Stimulated activated naive CD8-positive, alpha-beta T cell treated with anti-CD3 and anti-CD28 coated beads, Interleukin-15, amount 100 ng/mL, for 72 hours (primary cell): ENCODE results near the gene SLC16A8.
A peak's percentile ranks its signal among the peaks of the same experiment; 100 is the strongest.
"Not testable (repeated sequence)": the region's sequence is repeated elsewhere in the genome, so short reads cannot be mapped to it uniquely, and the experiment has no call there.

Experiments used
- ATAC-seq: fragments of 150-1000 bp; cut with Tn5 transposase; 2 replicates; pipeline ENCODE4 v1.10.0; 2021; ENCODE audit warnings: mild to moderate bottlenecking, moderate library complexity
- DNase-seq, 2 donors: peaks; one replicate each; pipeline ENCODE4 v3.0.0; 2021 to 2022
- H3K27ac Mint-ChIP-seq, 2 donors: one replicate each; pipeline ENCODE4 v1.8.0; 2022; ENCODE audit warnings: mild to moderate bottlenecking in 2 of 2, mixed read lengths in 2 of 2, moderate library complexity in 2 of 2
- H3K27me3 Mint-ChIP-seq: one replicate; pipeline ENCODE4 v1.8.0; 2022; ENCODE audit warnings: mixed read lengths
- H3K4me1 Mint-ChIP-seq: one replicate; pipeline ENCODE4 v1.8.0; 2022; ENCODE audit warnings: mild to moderate bottlenecking, mixed read lengths
- H3K4me3 Mint-ChIP-seq, 2 donors: one replicate each; pipeline ENCODE4 v1.8.0; 2022; ENCODE audit warnings: mild to moderate bottlenecking in 2 of 2, mixed read lengths in 2 of 2, moderate library complexity in 1 of 2
- H3K9me3 Mint-ChIP-seq, 2 donors: one replicate each; pipeline ENCODE4 v1.8.0; 2022; ENCODE audit warnings: mixed read lengths in 2 of 2

SLC16A8 gene

DNA sequence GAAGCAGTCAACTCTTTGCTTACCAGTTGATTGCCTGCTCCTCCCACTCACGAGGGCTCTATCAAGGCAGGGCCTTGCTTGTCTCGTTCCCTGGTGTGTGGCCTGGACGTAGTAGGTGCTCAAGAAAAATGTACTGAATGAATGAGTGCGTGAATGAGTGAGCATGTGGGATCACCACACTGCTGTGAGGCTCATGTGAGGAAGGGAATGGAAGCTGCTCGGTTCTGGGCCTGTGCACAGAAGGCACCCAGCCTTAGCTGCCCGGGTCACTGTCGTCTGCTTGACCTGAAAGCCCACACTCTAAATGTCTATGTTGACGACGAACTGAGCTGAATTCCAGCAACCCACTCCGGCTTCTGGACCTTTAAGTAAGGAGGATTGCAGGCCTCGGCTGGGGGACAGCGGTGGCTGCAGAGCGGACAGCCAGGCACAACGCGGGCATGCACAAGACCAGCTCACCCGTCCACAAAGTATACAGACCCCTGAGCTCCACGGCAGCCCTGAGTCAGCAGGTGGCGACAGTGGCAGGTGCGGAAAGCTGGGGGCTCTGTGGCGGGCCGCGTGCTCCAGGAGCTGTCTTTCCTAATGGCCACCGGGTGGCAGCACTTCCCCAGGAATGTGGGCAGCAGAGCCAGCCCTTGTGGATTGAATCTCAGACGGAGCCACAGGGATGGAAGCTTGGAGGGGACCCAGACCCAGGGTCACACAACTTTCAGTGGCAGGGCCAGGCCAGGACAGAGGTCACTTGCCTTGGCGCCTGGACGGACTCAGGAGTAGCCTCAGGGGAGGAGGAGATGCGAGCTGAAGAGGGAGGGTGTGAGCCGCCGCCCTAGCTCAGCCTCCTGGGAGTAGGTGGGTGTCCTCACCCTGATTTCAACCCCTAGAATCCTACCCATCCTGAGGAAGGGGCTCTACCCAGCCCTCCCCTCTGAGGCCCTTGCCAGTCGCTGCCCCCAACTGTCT, 31.8 kb downstream of the SLC16A8 start:
- DNase-seq (peak; percentile 77 to 81), ATAC-seq (peak; percentile 82)
- Mint-ChIP-seq H3K27ac (no peak overlapping the region), H3K9me3 (no peaks in the 10 kb centered on the region), H3K27me3 (no peaks in the 10 kb centered on the region), H3K4me1 (peaks cover 17% of the 10 kb centered on the region), H3K4me3 (no peak overlapping the region)

DNA sequence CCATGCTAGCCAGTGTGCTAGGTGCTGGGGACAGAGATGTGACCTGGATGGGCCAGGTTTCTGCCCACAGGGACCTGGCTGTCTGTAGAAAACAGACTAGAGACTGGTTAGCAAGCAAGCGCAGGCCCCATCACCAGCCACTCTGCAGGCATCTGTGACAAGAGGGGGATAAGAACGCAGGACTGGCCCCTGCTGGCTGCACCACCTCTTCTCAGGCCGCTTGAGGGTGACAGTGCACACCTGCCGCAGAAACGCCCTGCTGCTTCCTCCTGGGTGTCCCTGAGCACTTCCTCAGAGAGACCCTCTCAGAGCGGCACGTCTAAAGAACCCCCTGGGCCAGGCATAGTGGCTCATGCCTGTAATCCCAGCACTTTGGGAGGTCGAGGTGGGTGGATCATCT, 32.7 kb downstream of the SLC16A8 start:
- no peak for ATAC-seq
- DNase-seq: no peak
- H3K4me1 Mint-ChIP-seq: peaks cover 8% of the 10 kb centered on the region
- peaks cover under 1% of the 10 kb centered on the region for H3K27me3 Mint-ChIP-seq
- H3K9me3 Mint-ChIP-seq: no peaks in the 10 kb centered on the region
- H3K27ac Mint-ChIP-seq: no peak overlapping the region
- no peak overlapping the region for H3K4me3 Mint-ChIP-seq

DNA sequence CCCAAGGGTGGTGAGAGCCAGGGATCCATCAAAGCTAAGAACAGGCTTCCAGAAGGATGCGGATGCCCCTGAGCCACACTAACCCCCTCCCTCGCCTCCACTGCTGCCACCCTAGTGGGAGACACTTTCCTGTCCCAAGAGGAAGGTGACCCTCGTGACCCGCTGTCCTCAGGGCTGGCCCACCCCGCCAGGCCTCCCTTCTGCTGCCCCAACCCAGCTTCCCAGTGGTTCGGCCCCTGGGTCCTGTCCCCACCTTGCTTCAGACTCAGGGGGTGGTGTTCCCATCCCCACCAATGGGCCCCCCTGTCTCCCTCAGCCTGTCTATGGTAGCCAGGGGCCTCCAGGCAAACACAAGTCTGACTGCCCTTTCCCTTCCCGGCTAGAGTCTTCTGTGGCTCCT, 33.3 kb downstream of the SLC16A8 start:
- Mint-ChIP-seq H3K4me3 (no peak overlapping the region), H3K9me3 (no peaks in the 10 kb centered on the region), H3K27ac (no peak overlapping the region), H3K4me1 (peaks cover 6% of the 10 kb centered on the region), H3K27me3 (peaks cover 6% of the 10 kb centered on the region)
- ATAC-seq (no peak), DNase-seq (no peak)

DNA sequence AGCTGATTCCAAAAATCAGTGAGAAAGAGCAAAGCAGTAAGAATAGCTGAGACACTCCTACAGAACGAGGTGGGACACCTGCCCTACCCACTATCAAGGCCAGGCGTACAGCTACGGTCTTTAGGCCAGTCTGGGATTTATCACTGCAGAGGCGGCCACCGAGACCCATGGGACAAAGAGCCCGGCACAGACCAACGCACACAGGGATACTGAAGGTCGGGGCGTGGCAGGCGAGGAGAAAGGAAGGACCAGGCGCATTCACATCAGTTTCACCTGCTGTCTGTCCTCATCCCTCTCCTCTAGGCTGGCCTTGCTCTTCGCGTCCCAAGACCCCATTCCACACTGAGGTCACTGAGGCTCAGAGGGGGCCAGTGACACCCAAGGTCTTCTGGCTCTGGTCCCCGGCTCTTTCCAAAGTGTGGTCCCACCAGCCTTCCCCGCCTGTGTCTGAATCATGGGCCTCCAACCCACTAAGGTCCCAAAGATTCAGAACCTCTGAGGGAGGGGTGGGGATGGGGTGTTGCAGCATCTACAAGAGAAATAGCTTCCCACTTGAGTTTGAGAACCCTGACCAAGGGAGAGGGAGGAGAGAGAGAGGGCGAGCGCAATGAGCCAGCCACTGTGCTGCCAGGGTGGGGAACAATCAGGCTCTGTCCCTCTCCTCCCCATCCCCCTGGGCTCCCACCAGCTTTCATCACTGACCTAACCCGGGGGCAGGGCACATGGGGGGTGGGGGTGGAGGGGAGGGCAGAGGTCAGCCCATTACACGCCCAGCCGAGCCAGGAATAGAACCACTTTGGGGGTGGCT, 34.0 kb downstream of the SLC16A8 start:
- DNase-seq: no peak
- H3K4me3 Mint-ChIP-seq: no peak overlapping the region
- ATAC-seq: no peak
- H3K27ac Mint-ChIP-seq: no peak overlapping the region
- H3K9me3 Mint-ChIP-seq: no peaks in the 10 kb centered on the region
- H3K4me1 Mint-ChIP-seq: peaks cover 6% of the 10 kb centered on the region
- H3K27me3 Mint-ChIP-seq: peaks cover 7% of the 10 kb centered on the region

DNA sequence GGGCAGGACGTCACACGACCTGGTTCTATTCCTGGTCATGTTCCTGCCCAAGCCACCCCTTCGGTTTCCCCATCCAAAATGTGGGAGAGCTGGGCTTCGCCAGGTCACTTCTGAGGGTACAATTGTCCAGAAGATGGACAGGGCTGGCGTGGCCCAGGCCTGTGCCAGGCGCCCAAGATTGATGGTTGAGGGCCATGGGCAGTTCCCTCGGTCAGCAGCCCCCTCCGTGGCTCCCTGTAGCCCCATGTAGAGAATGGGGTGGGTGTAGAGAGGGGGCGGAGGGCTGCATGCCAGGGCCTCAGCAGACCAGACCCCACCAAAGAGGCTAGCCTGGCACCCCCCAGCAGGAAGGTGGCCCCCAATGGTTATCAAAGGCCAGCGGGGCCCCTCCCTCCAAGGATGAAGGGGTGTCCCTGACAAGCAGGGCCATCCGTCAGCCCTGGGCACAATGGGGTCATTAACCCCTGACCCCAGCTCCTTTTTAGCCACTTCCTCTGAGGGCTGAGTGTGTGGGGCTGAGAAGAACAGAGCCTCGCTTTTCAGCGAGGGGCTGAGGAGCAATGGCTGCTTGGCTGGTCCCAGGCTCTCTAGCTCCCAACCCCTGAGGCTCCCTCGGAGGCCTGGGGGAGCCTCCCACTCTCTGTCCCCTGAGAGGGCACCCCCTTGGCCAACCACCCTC, 37.8 kb downstream of the SLC16A8 start:
- Mint-ChIP-seq H3K27me3 (peaks cover 7% of the 10 kb centered on the region), H3K27ac (peak overlapping the region in 1 of 2 donors; percentile 67), H3K4me3 (no peak overlapping the region), H3K9me3 (no peaks in the 10 kb centered on the region), H3K4me1 (no peaks in the 10 kb centered on the region)
- DNase-seq (no peak), ATAC-seq (no peak)

DNA sequence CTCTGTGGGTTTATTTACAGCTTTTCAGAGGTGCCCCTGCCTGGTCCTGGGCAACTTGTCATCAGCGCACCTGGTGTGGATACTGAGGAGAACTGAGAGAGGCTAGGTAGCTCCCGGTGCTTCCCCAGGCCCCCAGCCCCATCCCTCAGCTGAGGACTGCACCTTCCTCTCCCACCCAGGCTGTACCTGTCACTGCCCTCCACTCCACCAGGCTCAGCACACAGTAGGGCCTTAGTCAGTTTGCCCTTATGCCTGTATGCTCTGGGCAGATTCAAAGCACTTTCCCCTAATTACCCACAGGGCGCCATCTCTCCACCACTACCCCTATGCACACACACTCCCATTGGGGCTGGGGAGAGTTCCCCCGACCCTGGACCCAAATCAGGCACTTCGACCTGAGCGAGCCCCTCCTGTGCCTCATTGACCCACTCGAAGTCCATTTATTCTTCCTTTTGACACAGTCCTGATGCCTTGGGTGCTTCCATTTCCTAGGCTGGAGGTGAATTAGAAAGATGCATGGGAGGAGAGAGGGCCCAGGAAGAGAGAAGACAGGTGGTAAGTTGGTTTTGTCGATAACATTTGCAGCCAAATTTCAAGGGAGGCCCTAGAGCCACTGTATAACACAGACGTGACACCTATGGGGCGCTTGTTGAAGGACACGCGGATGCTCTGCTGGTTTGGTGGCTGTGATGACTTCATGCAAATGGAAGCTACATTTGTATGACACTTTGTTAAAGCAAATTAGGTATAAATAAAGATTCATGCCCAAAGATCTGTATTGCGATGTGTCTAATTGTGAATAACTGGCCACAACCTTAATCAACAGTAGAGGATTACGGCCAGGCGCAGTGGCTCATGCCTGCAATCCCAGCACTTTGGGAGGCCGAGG, 40.6 kb downstream of the SLC16A8 start:
- DNase-seq (no peak), ATAC-seq (no peak)
- Mint-ChIP-seq H3K4me3 (no peak overlapping the region), H3K4me1 (no peaks in the 10 kb centered on the region), H3K27ac (no peak overlapping the region), H3K27me3 (peaks cover 7% of the 10 kb centered on the region), H3K9me3 (no peaks in the 10 kb centered on the region)

DNA sequence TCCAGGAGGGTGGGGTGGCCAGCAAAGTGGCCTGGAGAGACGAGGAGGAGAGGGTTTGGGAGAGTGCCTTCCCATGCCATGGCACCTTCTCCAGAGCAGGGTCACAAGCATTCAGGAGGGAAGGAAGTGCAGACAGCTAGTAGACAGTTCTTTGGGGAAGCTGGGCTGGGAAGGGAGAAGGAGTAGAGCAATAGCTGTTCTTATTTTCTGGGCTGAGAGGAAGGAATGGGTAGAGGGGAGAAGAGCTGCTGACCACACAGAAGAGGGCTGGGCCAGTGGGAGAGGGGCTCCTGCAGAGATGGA, 41.5 kb downstream of the SLC16A8 start:
- ATAC-seq (no peak), DNase-seq (no peak)
- H3K9me3 Mint-ChIP-seq: no peaks in the 10 kb centered on the region
- H3K4me1 Mint-ChIP-seq: no peaks in the 10 kb centered on the region
- H3K4me3 Mint-ChIP-seq: no peak overlapping the region
- H3K27me3 Mint-ChIP-seq: peaks cover 7% of the 10 kb centered on the region
- H3K27ac Mint-ChIP-seq: no peak overlapping the region

DNA sequence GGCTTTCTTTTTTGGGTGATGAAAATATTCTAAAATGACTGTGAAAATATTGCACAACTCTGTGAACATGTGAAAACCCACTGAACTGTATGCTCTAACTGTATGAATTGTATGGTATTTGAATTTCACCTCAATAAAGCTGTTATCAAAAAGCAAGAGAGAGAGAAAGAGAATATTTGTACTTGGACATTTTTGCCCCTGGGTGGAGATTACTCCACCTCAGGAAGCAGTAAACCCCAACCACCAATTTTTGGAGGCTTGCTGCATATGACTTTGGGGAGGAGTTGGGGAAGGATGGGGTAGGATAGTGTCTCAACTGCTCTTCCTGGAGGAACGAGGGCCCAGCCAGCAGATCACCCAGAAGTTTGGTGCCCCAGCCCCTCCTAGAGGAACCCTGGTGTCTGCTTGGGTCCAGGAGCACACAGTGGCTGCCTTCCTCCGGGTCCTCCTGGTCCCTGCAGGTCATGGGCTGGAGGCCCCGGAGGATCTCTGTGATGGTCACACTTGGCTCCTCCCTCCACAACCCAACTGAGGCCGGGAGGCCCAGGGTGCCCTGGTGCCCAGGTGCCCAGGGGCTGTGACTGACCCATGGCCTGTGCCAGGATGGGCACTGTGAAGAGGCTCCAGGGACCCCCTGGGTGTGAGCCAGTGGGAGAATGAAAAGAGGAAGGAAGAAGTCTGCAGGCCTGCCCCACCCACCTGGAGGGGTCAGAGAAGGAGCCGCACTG, 42.1 kb downstream of the SLC16A8 start:
- Mint-ChIP-seq H3K27me3 (peaks cover 7% of the 10 kb centered on the region), H3K27ac (no peak overlapping the region)

DNA sequence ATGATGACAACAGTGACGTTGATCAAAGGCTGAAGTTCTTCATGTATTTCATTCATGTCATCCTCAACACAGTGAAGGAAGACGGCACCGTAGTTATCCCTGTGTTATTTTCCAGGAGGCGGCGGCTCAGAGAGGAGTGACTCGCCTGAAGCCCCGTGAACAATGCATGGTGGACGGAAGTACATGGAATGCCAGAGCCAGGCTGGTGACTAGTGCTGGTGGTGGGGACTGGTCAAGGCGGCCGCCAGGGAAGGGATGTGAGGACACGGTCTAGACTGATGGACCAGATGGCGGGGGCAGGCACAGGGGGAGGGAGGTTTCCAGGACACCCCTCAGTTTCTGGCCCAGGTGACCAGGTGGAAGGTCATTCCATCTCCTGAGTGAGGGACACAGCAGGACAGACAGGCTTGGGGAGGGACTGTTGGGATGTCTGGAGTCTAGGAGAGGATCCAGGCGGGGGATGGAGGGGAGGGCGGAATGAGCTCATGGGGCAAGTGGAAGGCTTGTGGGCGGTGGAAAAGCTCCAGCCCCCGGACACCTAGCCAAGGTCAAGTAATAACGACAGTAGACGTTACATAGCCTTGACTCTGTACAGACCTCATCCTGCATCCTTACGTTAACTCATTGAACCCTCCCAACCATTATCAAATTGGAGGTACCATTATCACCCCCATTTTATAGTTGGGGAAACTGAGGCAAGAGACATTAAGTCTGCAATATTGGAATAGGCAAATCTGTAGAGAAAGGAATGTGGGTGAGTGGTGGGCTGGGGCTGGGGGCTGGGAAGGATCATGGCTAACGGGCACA, 42.8 kb downstream of the SLC16A8 start:
- Mint-ChIP-seq H3K4me1 (no peaks in the 10 kb centered on the region), H3K27ac (peak overlapping the region in 1 of 2 donors; percentile 54), H3K9me3 (no peaks in the 10 kb centered on the region), H3K4me3 (no peak overlapping the region), H3K27me3 (peaks cover 6% of the 10 kb centered on the region)
- DNase-seq (no peak), ATAC-seq (no peak)

More for the DNA sequence above, 42.1 kb downstream of the SLC16A8 start:
- H3K4me1 Mint-ChIP-seq: no peaks in the 10 kb centered on the region
- no peak for DNase-seq
- no peak for ATAC-seq
- no peak overlapping the region for H3K4me3 Mint-ChIP-seq
- no peaks in the 10 kb centered on the region for H3K9me3 Mint-ChIP-seq

DNA sequence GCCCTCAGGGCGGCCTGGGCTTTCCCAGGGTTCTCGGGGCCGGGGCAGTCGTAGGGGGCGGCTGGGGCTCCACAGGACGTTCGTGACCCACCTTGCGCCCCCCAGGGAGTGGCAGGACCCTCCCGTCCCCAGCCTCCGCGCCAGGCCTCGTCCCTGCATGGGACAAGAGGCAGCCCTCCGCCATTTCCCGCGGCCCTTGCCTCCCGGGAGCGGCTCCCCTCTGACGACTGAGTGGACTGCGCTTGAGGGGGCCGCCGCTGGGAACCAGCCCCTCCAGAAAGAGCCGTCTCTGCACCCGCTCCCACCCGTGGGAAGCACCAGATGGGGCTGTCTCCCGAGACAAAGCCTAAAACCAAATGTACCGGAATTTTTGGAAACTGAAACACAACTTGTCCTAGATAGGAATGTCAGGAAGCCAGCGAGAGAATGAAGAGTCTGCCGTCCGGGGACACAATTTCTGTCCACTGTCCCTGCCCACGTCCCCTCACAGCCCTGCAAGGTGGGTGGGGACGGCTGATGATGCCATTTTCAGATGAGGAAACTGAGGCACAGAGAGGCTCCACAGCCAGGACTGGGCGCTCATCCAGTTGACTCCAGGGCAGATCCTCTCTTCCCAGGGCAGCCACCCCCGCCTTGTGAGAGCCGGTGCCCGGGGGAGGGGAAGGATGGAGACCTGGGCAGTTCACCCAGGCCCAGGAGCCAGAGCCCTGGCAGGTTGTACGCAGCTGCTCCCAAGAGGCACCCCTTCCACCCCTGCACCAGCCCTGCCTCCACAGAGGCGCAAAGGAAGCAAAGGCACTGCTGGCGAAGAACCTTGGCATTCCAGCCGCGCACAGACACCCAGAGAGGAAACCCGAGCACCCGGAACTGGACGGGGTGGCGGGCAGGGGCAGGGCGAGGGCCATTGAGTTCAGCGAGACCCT, 44.8 kb downstream of the SLC16A8 start:
- ATAC-seq (no peak), DNase-seq (no peak)
- Mint-ChIP-seq H3K4me1 (no peaks in the 10 kb centered on the region), H3K4me3 (no peak overlapping the region), H3K9me3 (no peaks in the 10 kb centered on the region), H3K27me3 (no peaks in the 10 kb centered on the region), H3K27ac (no peak overlapping the region)

DNA sequence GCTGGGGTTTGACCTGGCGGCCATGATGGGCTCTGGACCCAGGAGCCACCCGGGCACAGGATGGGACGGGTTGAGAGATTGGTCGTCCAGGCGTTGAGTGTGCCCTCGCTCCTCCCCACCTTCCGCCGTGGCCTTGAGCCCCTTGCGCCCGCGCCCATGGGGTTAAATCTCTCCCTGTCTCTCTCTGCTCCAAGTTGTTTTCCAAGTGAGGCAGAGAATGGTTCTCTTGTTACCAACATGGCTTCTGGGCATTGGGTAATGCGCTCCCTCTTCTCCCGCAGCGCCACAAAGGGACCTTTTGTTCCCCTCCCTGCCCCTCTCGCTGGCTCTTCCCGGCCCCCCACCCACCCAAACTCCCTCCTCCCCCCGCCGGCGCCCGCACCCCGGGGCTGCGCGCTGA, 45.6 kb downstream of the SLC16A8 start:
- no peaks in the 10 kb centered on the region for H3K4me1 Mint-ChIP-seq
- no peak overlapping the region for H3K27ac Mint-ChIP-seq
- DNase-seq: no peak
- no peaks in the 10 kb centered on the region for H3K9me3 Mint-ChIP-seq
- no peaks in the 10 kb centered on the region for H3K27me3 Mint-ChIP-seq
- H3K4me3 Mint-ChIP-seq: no peak overlapping the region
- peak; percentile 34 for ATAC-seq

DNA sequence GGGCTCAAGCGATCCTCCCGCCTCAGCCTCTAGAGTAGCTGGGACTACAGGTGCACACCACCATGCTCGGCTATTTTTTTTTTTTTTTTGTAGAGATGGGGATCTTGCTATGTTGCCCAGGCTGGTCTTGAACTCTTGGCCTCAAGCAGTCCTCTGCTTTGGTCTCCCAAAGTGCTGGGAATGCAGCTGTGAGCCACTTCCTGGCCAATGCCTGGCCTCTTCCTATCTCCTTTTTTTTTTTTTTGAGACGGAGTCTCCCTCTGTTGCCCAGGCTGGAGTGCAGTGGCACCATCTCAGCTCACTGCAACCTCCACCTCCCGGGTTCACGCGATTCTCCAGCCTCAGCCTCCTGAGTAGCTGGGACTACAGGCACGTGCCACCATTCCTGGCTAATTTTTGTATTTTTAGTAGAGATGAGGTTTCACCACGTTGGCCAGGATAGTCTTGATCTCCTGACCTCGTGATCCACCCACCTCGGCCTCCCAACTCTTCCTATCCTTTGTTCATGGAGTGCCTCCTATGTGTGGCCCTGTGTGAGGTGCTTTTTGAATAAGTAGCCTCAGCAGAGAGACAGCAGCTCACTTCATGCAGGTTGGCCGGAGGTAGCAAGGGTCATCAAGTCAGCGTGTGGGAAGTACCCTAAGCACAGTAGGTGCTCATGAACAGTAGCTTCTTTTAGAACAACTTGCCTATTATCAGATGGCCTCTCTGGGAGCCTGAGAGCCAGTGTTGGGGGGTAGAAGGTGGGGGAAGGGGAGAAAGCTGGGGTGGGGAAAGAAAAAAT, 46.4 kb downstream of the SLC16A8 start:
- ATAC-seq, H3K4me3 Mint-ChIP-seq, H3K27ac Mint-ChIP-seq, H3K4me1 Mint-ChIP-seq, DNase-seq, H3K9me3 Mint-ChIP-seq, H3K27me3 Mint-ChIP-seq: not testable (repeated sequence)
